ENCODE results near the gene SOBP.

The SOBP gene

GRCh38 chr6:107676042-107676441 is 186.1 kb downstream of the SOBP start:
- no peak for TF ChIP-seq CTCF (IDR thresholded peaks at IDR 0.05; ENCODE audit: control extremely low read depth, extremely low read depth, low read depth, missing control alignments)
- no peak for DNase-seq (ENCODE audit: extremely low spot score)
- ChIA-PET CTCF (interaction anchor here (0.7 to 8.6 kb wide), 14 partner anchors 10 to 358 kb away, joined by 3 to 75 read pairs (median 4); no protein-coding TSS in a partner anchor), POLR2A (no interaction called here)

GRCh38 chr6:107677399-107677798 is 187.5 kb downstream of the SOBP start:
- CTCF ChIA-PET = interaction anchor here (1.7 to 8.6 kb wide), 2 partner anchors 22 to 170 kb away, joined by 4 to 75 read pairs; no protein-coding TSS in a partner anchor
- DNase-seq (ENCODE audit: extremely low spot score) = no peak
- POLR2A ChIA-PET = interaction anchor here (0.6 kb wide), 1 partner anchor 330 kb away, joined by 5 read pairs; no protein-coding TSS in a partner anchor
- no peak for TF ChIP-seq CTCF (IDR thresholded peaks at IDR 0.05; ENCODE audit: control extremely low read depth, extremely low read depth, low read depth, missing control alignments)

GRCh38 chr6:107679457-107679856 is 189.5 kb downstream of the SOBP start:
- CTCF ChIA-PET = interaction anchor here (0.9 to 3.0 kb wide), 9 partner anchors 9 to 370 kb away, joined by 3 to 20 read pairs (median 6); no protein-coding TSS in a partner anchor
- DNase-seq (ENCODE audit: extremely low spot score) = no peak
- no peak for TF ChIP-seq CTCF (IDR thresholded peaks at IDR 0.05; ENCODE audit: control extremely low read depth, extremely low read depth, low read depth, missing control alignments)
- POLR2A ChIA-PET = no interaction called here

- TF ChIP-seq CTCF (IDR thresholded peaks at IDR 0.05; ENCODE audit: control extremely low read depth, extremely low read depth, low read depth, missing control alignments) = no peak
- POLR2A ChIA-PET = no interaction called here
- CTCF ChIA-PET = no interaction called here
These were observed 192.8 kb downstream of the SOBP start for GRCh38 chr6:107682721-107683120.

GRCh38 chr6:107683183-107683582 is 193.3 kb downstream of the SOBP start:
- ChIA-PET CTCF (no interaction called here), POLR2A (no interaction called here)
- TF ChIP-seq CTCF (IDR thresholded peaks at IDR 0.05; ENCODE audit: control extremely low read depth, extremely low read depth, low read depth, missing control alignments) = no peak
- no peak for DNase-seq (ENCODE audit: extremely low spot score)

More at GRCh38 chr6:107682721-107683120, 192.8 kb downstream of the SOBP start:
- no peak for DNase-seq (ENCODE audit: extremely low spot score)

- ChIA-PET CTCF (interaction anchor here (1.3 to 3.3 kb wide), 3 partner anchors 10 to 163 kb away, joined by 6 to 11 read pairs (median 8); no protein-coding TSS in a partner anchor), POLR2A (no interaction called here)
- no peak for TF ChIP-seq CTCF (IDR thresholded peaks at IDR 0.05; ENCODE audit: control extremely low read depth, extremely low read depth, low read depth, missing control alignments)
- DNase-seq (ENCODE audit: extremely low spot score) = no peak
These were observed 195.1 kb downstream of the SOBP start for GRCh38 chr6:107684996-107685395.

All from GM10248 (cell line).